Neural cell (in vitro differentiated cells): ENCODE results near the gene TPSD1.

Experiments
- CTCF ChIP-seq: fragments of 450-650 bp; IDR thresholded peaks from 2 replicates; pipeline ENCODE4 v1.5.1; 2014; ENCODE audit warnings: antibody characterized with exemption, mild to moderate bottlenecking, moderate library complexity; ENCODE audit not compliant: poor library complexity, severe bottlenecking
- EP300 ChIP-seq: fragments of 450-650 bp; conservative IDR thresholded peaks from 2 replicates; pipeline ENCODE4 v1.6.1; 2014; ENCODE audit warnings: antibody characterized with exemption, mild to moderate bottlenecking, moderate library complexity; ENCODE audit not compliant: poor library complexity, severe bottlenecking
- EZH2 ChIP-seq: fragments of 200-600, 300-800 bp; shearing (Covaris generic), sonication (generic); IDR thresholded peaks from 2 replicates; pipeline ENCODE4 v1.6.1; 2014; ENCODE audit warnings: antibody characterized with exemption, low read length, borderline replicate concordance, mild to moderate bottlenecking; ENCODE audit not compliant: insufficient read depth, poor library complexity, severe bottlenecking
- MXI1 ChIP-seq: fragments of 450-650 bp; conservative IDR thresholded peaks from 2 replicates; pipeline ENCODE4 v1.6.1; 2014; ENCODE audit warnings: antibody characterized with exemption, mild to moderate bottlenecking; ENCODE audit not compliant: poor library complexity, severe bottlenecking
- POLR2AphosphoS5 ChIP-seq: IDR thresholded peaks from 2 replicates; pipeline ENCODE4 v1.6.1; 2012
- RAD21 ChIP-seq: fragments of 450-650 bp; conservative IDR thresholded peaks from 2 replicates; pipeline ENCODE4 v1.6.1; 2014; ENCODE audit warnings: antibody characterized with exemption, mild to moderate bottlenecking, moderate library complexity
- REST ChIP-seq: IDR thresholded peaks from 2 replicates; pipeline ENCODE4 v1.6.1; 2012; ENCODE audit warnings: borderline replicate concordance
- SMC3 ChIP-seq: fragments of 450-650 bp; conservative IDR thresholded peaks from 2 replicates; pipeline ENCODE4 v1.6.1; 2014; ENCODE audit warnings: antibody characterized with exemption, mild to moderate bottlenecking, moderate library complexity; ENCODE audit not compliant: poor library complexity
- TAF1 ChIP-seq: IDR thresholded peaks from 2 replicates; pipeline ENCODE4 v1.6.1; 2012; ENCODE audit warnings: low read depth

GRCh38 chr16:1277151-1277598, 21.3 kb downstream of the TPSD1 start:
- TF ChIP-seq SMC3 = no peak
- TF ChIP-seq CTCF = no peak
- no peak for TF ChIP-seq EZH2
- TF ChIP-seq MXI1 = no peak
- no peak for TF ChIP-seq REST
- no peak for TF ChIP-seq EP300
- no peak for TF ChIP-seq POLR2AphosphoS5
- no peak for TF ChIP-seq TAF1
- TF ChIP-seq RAD21 = no peak
